Effector memory CD8-positive, alpha-beta T cell (primary cell): Measurements from ENCODE around the gene LTBP1.
"Not testable (repeated sequence)": the region's sequence is repeated elsewhere in the genome, so short reads cannot be mapped to it uniquely, and the experiment has no call there.

Source experiments
- ATAC-seq: fragments of 150-1000 bp; cut with Tn5 transposase; replicated peaks from 2 replicates; pipeline ENCODE4 v1.10.0; 2021; ENCODE audit warnings: mild to moderate bottlenecking, moderate library complexity
- DNase-seq, 3 experiments: peaks; one replicate each; pipeline ENCODE4 v3.0.0; 2021
- H3K27ac Mint-ChIP-seq, 2 donors: one replicate each; pipeline ENCODE4 v1.8.0; 2022; ENCODE audit warnings: mild to moderate bottlenecking in 2 of 2, mixed read lengths in 2 of 2, moderate library complexity in 2 of 2
- H3K27me3 Mint-ChIP-seq, 2 donors: one replicate each; pipeline ENCODE4 v1.8.0; 2022; ENCODE audit warnings: mixed read lengths in 2 of 2
- H3K36me3 Mint-ChIP-seq: one replicate; pipeline ENCODE4 v1.8.0; 2022; ENCODE audit warnings: mild to moderate bottlenecking, moderate library complexity, mixed read lengths; ENCODE audit not compliant: insufficient read depth
- H3K4me1 Mint-ChIP-seq, 2 donors: one replicate each; pipeline ENCODE4 v1.8.0; 2022; ENCODE audit warnings: low read depth in 2 of 2, mixed read lengths in 2 of 2
- H3K4me3 Mint-ChIP-seq, 2 donors: one replicate each; pipeline ENCODE4 v1.8.0; 2022; ENCODE audit warnings: mild to moderate bottlenecking in 2 of 2, mixed read lengths in 2 of 2, moderate library complexity in 2 of 2
- H3K9me3 Mint-ChIP-seq, 2 donors: one replicate each; pipeline ENCODE4 v1.8.0; 2022; ENCODE audit warnings: mixed read lengths in 2 of 2

LTBP1 gene

DNA sequence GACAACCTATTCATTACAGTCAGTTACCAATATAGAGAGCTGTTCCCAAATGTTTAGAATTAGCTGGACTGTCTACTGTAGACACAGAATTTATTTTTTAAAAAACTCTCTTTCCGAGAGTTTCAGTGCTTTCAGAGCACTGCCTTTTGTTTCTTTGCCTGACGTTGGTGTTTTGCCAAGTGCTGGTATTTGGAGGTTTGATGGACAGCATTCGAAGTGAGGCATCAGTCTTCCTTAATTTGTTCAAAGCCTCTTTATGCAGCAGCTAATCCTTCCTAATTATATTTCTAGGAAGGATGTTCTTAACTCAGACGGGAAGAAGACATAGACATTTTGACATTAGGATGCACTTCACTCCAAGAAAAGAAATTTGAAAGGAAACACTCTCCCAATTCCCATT, 83.2 kb downstream of the LTBP1 start:
- DNase-seq (no peak), ATAC-seq (no peak)
- Mint-ChIP-seq H3K4me3 (no peak overlapping the region), H3K27me3 (peaks cover 13 to 19% of the 10 kb centered on the region in 2 donors), H3K9me3 (no peaks in the 10 kb centered on the region), H3K4me1 (no peaks in the 10 kb centered on the region), H3K27ac (no peak overlapping the region), H3K36me3 (no peaks in the 10 kb centered on the region)

DNA sequence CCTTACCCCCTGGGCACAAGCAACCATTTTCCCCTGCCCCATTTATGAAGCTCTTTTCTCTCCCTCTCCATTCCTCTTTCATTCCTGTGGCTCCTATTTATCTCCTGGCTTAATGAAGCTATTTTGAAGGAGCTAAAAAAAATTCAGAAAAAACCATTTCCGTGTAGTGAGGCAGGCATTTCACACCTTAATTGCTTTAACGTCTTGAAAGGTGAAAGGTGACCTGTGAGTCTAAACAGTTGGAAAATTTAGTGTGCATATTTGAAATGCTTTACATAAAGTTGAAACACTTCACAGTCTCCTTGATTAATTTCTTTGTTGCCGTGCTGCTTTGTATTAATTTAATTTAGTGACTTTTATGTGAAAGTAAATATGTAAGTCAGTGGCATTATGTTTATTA, 83.6 kb downstream of the LTBP1 start:
- DNase-seq: no peak
- no peaks in the 10 kb centered on the region for H3K9me3 Mint-ChIP-seq
- no peak overlapping the region for H3K4me3 Mint-ChIP-seq
- ATAC-seq: no peak
- H3K36me3 Mint-ChIP-seq: no peaks in the 10 kb centered on the region
- H3K27me3 Mint-ChIP-seq: peaks cover 9 to 15% of the 10 kb centered on the region in 2 donors
- no peaks in the 10 kb centered on the region for H3K4me1 Mint-ChIP-seq
- H3K27ac Mint-ChIP-seq: no peak overlapping the region

GRCh38 chr2:33032245-33032644, 85.5 kb downstream of the LTBP1 start:
- no peaks in the 10 kb centered on the region for H3K9me3 Mint-ChIP-seq
- H3K36me3 Mint-ChIP-seq: no peaks in the 10 kb centered on the region
- no peak overlapping the region for H3K4me3 Mint-ChIP-seq
- H3K4me1 Mint-ChIP-seq: no peaks in the 10 kb centered on the region
- H3K27me3 Mint-ChIP-seq: peaks cover 6 to 15% of the 10 kb centered on the region in 2 donors
- no peak for DNase-seq
- H3K27ac Mint-ChIP-seq: no peak overlapping the region
- ATAC-seq: no peak

DNA sequence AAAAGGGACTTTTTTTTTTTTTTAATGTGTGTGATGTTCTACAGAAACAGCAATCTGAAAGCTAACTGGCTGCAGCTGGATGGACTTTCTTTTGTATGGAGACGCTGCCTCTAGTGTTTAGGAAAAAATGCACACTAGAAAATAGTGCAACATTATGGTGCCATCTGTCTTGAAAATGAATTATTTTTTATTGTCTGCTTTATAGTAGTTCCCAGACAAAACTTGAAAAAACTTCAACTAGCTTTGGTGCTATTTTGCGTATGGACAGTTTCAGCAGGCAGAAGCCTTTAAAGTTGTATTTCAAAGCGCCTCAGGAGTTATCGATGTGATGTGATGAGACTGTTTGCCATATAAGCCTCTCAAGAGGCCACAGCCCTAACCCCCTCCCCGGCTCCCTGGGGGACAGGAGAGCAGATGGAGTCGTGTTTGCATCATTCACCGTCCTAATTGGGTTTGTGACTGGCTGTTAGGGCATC, 86.9 kb downstream of the LTBP1 start:
- H3K27ac Mint-ChIP-seq: no peak overlapping the region
- ATAC-seq (no peak), DNase-seq (no peak)
- no peak overlapping the region for H3K4me3 Mint-ChIP-seq
- H3K27me3 Mint-ChIP-seq: peaks cover 6 to 12% of the 10 kb centered on the region in 2 donors
- no peaks in the 10 kb centered on the region for H3K9me3 Mint-ChIP-seq
- H3K36me3 Mint-ChIP-seq: no peaks in the 10 kb centered on the region
- H3K4me1 Mint-ChIP-seq: no peaks in the 10 kb centered on the region

DNA sequence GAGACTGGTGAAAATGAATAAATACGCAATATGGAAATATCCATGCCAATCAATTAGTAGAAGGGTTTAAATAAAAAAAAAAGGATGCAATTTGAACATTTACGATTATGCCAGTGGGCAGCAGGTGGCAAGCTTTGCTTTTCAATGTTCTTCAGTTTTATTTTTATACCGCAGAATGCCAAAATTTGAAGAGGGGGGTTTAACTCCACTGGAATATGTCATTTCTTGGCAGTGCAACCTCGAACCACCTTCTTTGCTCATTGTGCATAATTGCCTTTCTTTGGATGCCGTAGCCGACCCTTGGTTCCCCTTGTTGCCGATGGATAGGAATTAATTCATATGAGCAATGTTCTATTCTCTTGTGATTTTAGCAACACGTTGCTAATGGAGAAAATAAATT, 88.0 kb downstream of the LTBP1 start:
- peaks cover 16 to 21% of the 10 kb centered on the region in 2 donors for H3K27me3 Mint-ChIP-seq
- no peaks in the 10 kb centered on the region for H3K36me3 Mint-ChIP-seq
- ATAC-seq: no peak
- H3K27ac Mint-ChIP-seq: no peak overlapping the region
- no peak for DNase-seq
- no peaks in the 10 kb centered on the region for H3K4me1 Mint-ChIP-seq
- no peaks in the 10 kb centered on the region for H3K9me3 Mint-ChIP-seq
- no peak overlapping the region for H3K4me3 Mint-ChIP-seq

GRCh38 chr2:33038230-33038629, 91.5 kb downstream of the LTBP1 start:
- DNase-seq (no peak), ATAC-seq (no peak)
- Mint-ChIP-seq H3K36me3 (no peaks in the 10 kb centered on the region), H3K27me3 (peaks cover 13 to 17% of the 10 kb centered on the region in 2 donors), H3K4me1 (no peaks in the 10 kb centered on the region), H3K4me3 (no peak overlapping the region), H3K9me3 (no peaks in the 10 kb centered on the region), H3K27ac (no peak overlapping the region)

GRCh38 chr2:33038799-33039198, 92.0 kb downstream of the LTBP1 start:
- ATAC-seq (no peak), DNase-seq (no peak)
- Mint-ChIP-seq H3K9me3 (no peaks in the 10 kb centered on the region), H3K27ac (no peak overlapping the region), H3K36me3 (no peaks in the 10 kb centered on the region), H3K4me3 (no peak overlapping the region), H3K4me1 (no peaks in the 10 kb centered on the region), H3K27me3 (peaks cover 13 to 17% of the 10 kb centered on the region in 2 donors)

DNA sequence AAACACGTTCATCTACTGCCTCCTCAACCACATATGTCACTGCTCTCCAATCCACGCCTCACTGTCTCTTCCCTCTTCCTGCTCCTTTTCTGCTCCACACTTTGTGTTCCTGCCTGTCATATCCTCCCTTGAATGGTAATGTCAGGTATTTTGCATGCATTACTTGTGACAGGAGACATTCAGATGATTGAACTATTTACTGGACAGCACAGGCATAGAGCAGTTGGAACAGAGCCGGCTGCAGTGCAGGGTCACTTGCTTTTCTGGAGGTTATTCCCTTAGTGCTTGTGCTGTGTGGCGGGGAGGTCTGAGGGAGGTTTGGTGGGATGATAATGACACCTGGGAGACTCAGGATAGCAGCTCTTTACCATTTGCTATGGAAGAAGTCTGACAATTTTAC, 93.8 kb downstream of the LTBP1 start:
- no peaks in the 10 kb centered on the region for H3K36me3 Mint-ChIP-seq
- no peaks in the 10 kb centered on the region for H3K4me1 Mint-ChIP-seq
- H3K9me3 Mint-ChIP-seq: no peaks in the 10 kb centered on the region
- no peak overlapping the region for H3K4me3 Mint-ChIP-seq
- H3K27ac Mint-ChIP-seq: no peak overlapping the region
- peaks cover 13 to 18% of the 10 kb centered on the region in 2 donors for H3K27me3 Mint-ChIP-seq
- DNase-seq: no peak
- no peak for ATAC-seq

GRCh38 chr2:33042265-33042664, 95.5 kb downstream of the LTBP1 start:
- H3K27me3 Mint-ChIP-seq: peaks cover 27 to 28% of the 10 kb centered on the region in 2 donors
- no peak overlapping the region for H3K4me3 Mint-ChIP-seq
- ATAC-seq: no peak
- no peak overlapping the region for H3K27ac Mint-ChIP-seq
- no peaks in the 10 kb centered on the region for H3K4me1 Mint-ChIP-seq
- no peak for DNase-seq
- H3K9me3 Mint-ChIP-seq: no peaks in the 10 kb centered on the region
- H3K36me3 Mint-ChIP-seq: no peaks in the 10 kb centered on the region

- no peak for DNase-seq
- no peaks in the 10 kb centered on the region for H3K9me3 Mint-ChIP-seq
- H3K4me3 Mint-ChIP-seq: no peak overlapping the region
- H3K27me3 Mint-ChIP-seq: peaks cover 32 to 33% of the 10 kb centered on the region in 2 donors
- H3K36me3 Mint-ChIP-seq: no peaks in the 10 kb centered on the region
- H3K4me1 Mint-ChIP-seq: no peaks in the 10 kb centered on the region
- H3K27ac Mint-ChIP-seq: no peak overlapping the region
- no peak for ATAC-seq
Measured at GRCh38 chr2:33042819-33043218, 96.1 kb downstream of the LTBP1 start.

GRCh38 chr2:33047939-33048338, 101.2 kb downstream of the LTBP1 start:
- no peak overlapping the region for H3K4me3 Mint-ChIP-seq
- no peaks in the 10 kb centered on the region for H3K4me1 Mint-ChIP-seq

GRCh38 chr2:33051586-33052360, 105.0 kb downstream of the LTBP1 start:
- no peaks in the 10 kb centered on the region for H3K4me1 Mint-ChIP-seq
- H3K27me3 Mint-ChIP-seq: peaks cover 24 to 30% of the 10 kb centered on the region in 2 donors
- H3K4me3 Mint-ChIP-seq: no peak overlapping the region
- DNase-seq (no peak), ATAC-seq (no peak)
- no peaks in the 10 kb centered on the region for H3K36me3 Mint-ChIP-seq
- H3K9me3 Mint-ChIP-seq: no peaks in the 10 kb centered on the region
- H3K27ac Mint-ChIP-seq: no peak overlapping the region

More at GRCh38 chr2:33047939-33048338, 101.2 kb downstream of the LTBP1 start:
- Mint-ChIP-seq H3K27ac (no peak overlapping the region), H3K27me3 (peaks cover 29 to 30% of the 10 kb centered on the region in 2 donors), H3K36me3 (no peaks in the 10 kb centered on the region), H3K9me3 (no peaks in the 10 kb centered on the region)
- ATAC-seq: no peak
- no peak for DNase-seq

GRCh38 chr2:33052361-33052735, 105.6 kb downstream of the LTBP1 start:
- Mint-ChIP-seq H3K4me1 (no peaks in the 10 kb centered on the region), H3K36me3 (no peaks in the 10 kb centered on the region), H3K27ac (no peak overlapping the region), H3K27me3 (peaks cover 19 to 24% of the 10 kb centered on the region in 2 donors), H3K4me3 (no peak overlapping the region), H3K9me3 (no peaks in the 10 kb centered on the region)
- DNase-seq (no peak), ATAC-seq (no peak)

DNA sequence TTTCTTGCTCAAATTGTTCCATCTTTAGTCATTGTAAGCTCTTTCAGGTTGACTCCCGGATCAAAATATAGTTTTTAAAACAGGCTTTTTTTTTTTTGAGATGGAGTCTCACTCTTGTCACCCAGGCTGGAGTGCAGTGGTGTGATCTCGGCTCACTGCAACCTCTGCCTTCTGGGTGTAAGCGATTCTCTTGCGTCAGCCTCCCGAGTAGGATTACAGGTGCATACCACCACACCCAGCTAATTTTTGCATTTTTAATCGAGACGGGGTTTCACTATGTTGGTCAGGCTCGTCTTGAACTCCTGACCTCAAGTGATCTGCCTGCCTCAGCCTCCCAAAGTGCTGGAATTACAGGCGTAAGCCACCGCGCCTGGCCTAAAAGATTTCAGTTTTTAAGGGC, 106.0 kb downstream of the LTBP1 start:
- ATAC-seq, H3K4me1 Mint-ChIP-seq, DNase-seq, H3K36me3 Mint-ChIP-seq, H3K4me3 Mint-ChIP-seq, H3K27ac Mint-ChIP-seq, H3K9me3 Mint-ChIP-seq: not testable (repeated sequence)
- H3K27me3 Mint-ChIP-seq: peaks cover 15 to 20% of the 10 kb centered on the region in 2 donors
